K562 (cell line): ENCODE results near the gene APEX1. TPM values are rescaled to one million over a fixed set of nuclear protein-coding genes. Genes with fewer than 3 reads are reported as not detected.

Experiments used
- BRD4 ChIP-seq: fragments of 200-600 bp; sonication (generic); IDR thresholded peaks from 2 replicates; pipeline ENCODE4 v1.6.1; 2017; ENCODE audit warnings: inconsistent platforms
- CBX3 ChIP-seq, 2 experiments: IDR thresholded peaks; 1 replicate in 1 of 2; 2 replicates in 1 of 2; pipeline ENCODE4 v1.6.1; 2012; ENCODE audit warnings: inconsistent platforms in 2 of 2, low read length in 2 of 2, borderline replicate concordance in 1 of 2, control low read depth in 1 of 2
- E2F8 ChIP-seq: fragments of 450-650 bp; IDR thresholded peaks from 2 replicates; pipeline ENCODE4 v1.7.1; 2018; ENCODE audit warnings: mild to moderate bottlenecking, low read depth; ENCODE audit not compliant: partially characterized antibody
- FOXK2 ChIP-seq, 2 experiments: fragments of 450-650 bp; IDR thresholded peaks in 1 of 2; conservative IDR thresholded peaks in 1 of 2; 2 replicates each; pipeline ENCODE4 v1.6.1; 2016; ENCODE audit warnings: low read depth in 2 of 2, mild to moderate bottlenecking in 1 of 2
- FOXP4 ChIP-seq: sonication (generic); formaldehyde crosslinking; IDR thresholded peaks from 2 replicates; pipeline ENCODE4 v1.8.0; 2022; ENCODE audit warnings: mild to moderate bottlenecking, missing genetic modification reagents, borderline replicate concordance
- SETDB1 ChIP-seq: IDR thresholded peaks from one replicate; pipeline ENCODE4 v1.6.1; 2012; ENCODE audit warnings: low read length, control low read depth, inconsistent platforms
- TBL1XR1 ChIP-seq, 2 experiments: IDR thresholded peaks; 2 replicates each; pipeline ENCODE4 v1.6.1; 2012; ENCODE audit warnings: improper control_type of control experiment in 2 of 2, low read length in 2 of 2, mild to moderate bottlenecking in 1 of 2
- TFE3 ChIP-seq: fragments of 450-650 bp; formaldehyde crosslinking; IDR thresholded peaks from 2 replicates; pipeline ENCODE4 v1.4.0; 2020; ENCODE audit warnings: mild to moderate bottlenecking, mixed read lengths
- THRAP3 ChIP-seq: fragments of 450-650 bp; IDR thresholded peaks from 2 replicates; pipeline ENCODE4 v1.6.1; 2016; ENCODE audit warnings: mild to moderate bottlenecking, inconsistent platforms, borderline replicate concordance
- ZNF699 ChIP-seq: fragments of 250-450 bp; sonication (Bioruptor Pico); IDR thresholded peaks from 2 replicates; pipeline ENCODE4 v1.8.0; 2021; ENCODE audit warnings: mild to moderate bottlenecking, moderate library complexity; ENCODE audit not compliant: insufficient replicate concordance
- polyA plus RNA-seq, 8 experiments: library from polyadenylated mRNA; depleted of rRNA in 4 of 8; stranded (reverse) in 5 of 8; unstranded in 3 of 8; fragments of >200 nt; fragmentation: Nextera tagmentation in 2 of 8; fragmentation: Illumina TruSeq in 1 of 8; extraction: Ambion mirVana in 2 of 8; extraction: Trizol in 1 of 8; gene quantifications; 2 replicates each; pipeline versions ENCODE4 v1.2.1 to v1.2.3, GENCODE V29; 2011 to 2014; ENCODE audit warnings: inconsistent platforms in 1 of 8, missing spikeins in 1 of 8
- total RNA-seq, 7 experiments: library from RNA; depleted of rRNA in 6 of 7; stranded (reverse); fragments of >200 nt in 6 of 7; fragmentation: Illumina TruSeq in 2 of 7; extraction: Trizol in 2 of 7; gene quantifications; 2 replicates each; pipeline versions ENCODE4 v1.2.1 to v1.2.3, GENCODE V29; 2011 to 2021; ENCODE audit warnings: low replicate concordance in 1 of 7

APEX1 gene
- total and polyA plus RNA-seq, 9 of the 15 experiments (the other 6 are each of a cell fraction or from before 2014, with no cell fraction given): 50.2 to 274 (median 158) TPM

GRCh38 chr14:20455355-20456300, 602 bp downstream of the APEX1 start (continued):
- TF ChIP-seq FOXP4: no peak
- TF ChIP-seq ZNF699 (CRISPR knock-in tag): no peak
- no peak for TF ChIP-seq THRAP3
- TF ChIP-seq TFE3 (CRISPR knock-in tag): no peak
- TF ChIP-seq TBL1XR1 (IDR thresholded peaks at IDR 0.05; ENCODE audit: low read length in 2 of 2): no peak
- TF ChIP-seq E2F8: no peak
- no peak for TF ChIP-seq BRD4
- no peak for TF ChIP-seq SETDB1
- no peak for TF ChIP-seq CBX3 (IDR thresholded peaks at IDR 0.05; ENCODE audit: borderline replicate concordance in 1 of 2, low read length in 2 of 2)
- no peak for TF ChIP-seq FOXK2 (conservative IDR thresholded peaks at IDR 0.05 in 1 of 2, IDR thresholded peaks at IDR 0.05 in 1 of 2; ENCODE audit: low read depth in 2 of 2)
